HEK293 (cell line): Measurements from ENCODE around the gene SUPT5H.

Experiments
- CTCF ChIA-PET: fragments of 350-600 bp; formaldehyde crosslinking; extraction: SDS; loops from one replicate; lab custom pipeline; 2021; ENCODE audit warnings: antibody characterized with exemption; lab: Yijun Ruan, JAX
- POLR2A ChIA-PET: fragments of 300-600 bp; formaldehyde crosslinking; extraction: SDS; loops from one replicate; lab custom pipeline; 2020; ENCODE audit warnings: antibody characterized with exemption, inconsistent platforms; lab: Yijun Ruan, JAX
- H3K27ac ChIP-seq: fragments of 200-500 bp; sonication (Bioruptor generic); 2 replicates; pipeline ENCODE4 v1.5.1; 2014; ENCODE audit warnings: low read depth, low read length, control low read depth, inconsistent platforms; ENCODE audit errors: extremely low read depth
- H3K36me3 ChIP-seq, 2 experiments: fragments of 200-500 bp in 1 of 2; sonication (Bioruptor generic) in 1 of 2; 1 replicate in 1 of 2; 2 replicates in 1 of 2; pipeline ENCODE4 v1.5.1; 2014 to 2017; ENCODE audit warnings: inconsistent platforms in 2 of 2, low read length in 2 of 2; ENCODE audit not compliant: control insufficient read depth in 2 of 2, insufficient read depth in 1 of 2
- H3K4me1 ChIP-seq: fragments of 200-500 bp; sonication (Bioruptor generic); 2 replicates; pipeline ENCODE4 v1.5.1; 2014; ENCODE audit warnings: mild to moderate bottlenecking, low read length, inconsistent platforms; ENCODE audit not compliant: control insufficient read depth, insufficient read depth
- H3K4me3 ChIP-seq: 2 replicates; pipeline ENCODE4 v1.5.1; 2011; ENCODE audit warnings: low read depth, mild to moderate bottlenecking, control low read depth, low read length, moderate library complexity
- H3K9me3 ChIP-seq: fragments of 200-500 bp; sonication (Bioruptor generic); 2 replicates; pipeline ENCODE4 v1.5.1; 2014; ENCODE audit warnings: low read depth, low read length, inconsistent platforms; ENCODE audit not compliant: control insufficient read depth, insufficient read depth
- GLIS2 ChIP-seq: fragments of 450-650 bp; formaldehyde crosslinking; IDR thresholded peaks from 2 replicates; pipeline ENCODE4 v1.5.1; 2016; ENCODE audit warnings: missing biosample characterization, missing genetic modification characterization
- KLF10 ChIP-seq: fragments of 450-650 bp; IDR thresholded peaks from 2 replicates; pipeline ENCODE4 v1.5.1; 2018; ENCODE audit warnings: missing biosample characterization, mild to moderate bottlenecking, missing genetic modification characterization
- KLF8 ChIP-seq: fragments of 450-650 bp; formaldehyde crosslinking; IDR thresholded peaks from 2 replicates; pipeline ENCODE4 v1.5.1; 2016; ENCODE audit warnings: missing biosample characterization, missing genetic modification characterization
- MZF1 ChIP-seq: fragments of 450-650 bp; formaldehyde crosslinking; IDR thresholded peaks from 2 replicates; pipeline ENCODE4 v1.5.1; 2017; ENCODE audit warnings: missing biosample characterization, missing genetic modification characterization, borderline replicate concordance
- REPIN1 ChIP-seq: fragments of 450-650 bp; formaldehyde crosslinking; IDR thresholded peaks from 2 replicates; pipeline ENCODE4 v1.5.1; 2017; ENCODE audit warnings: missing biosample characterization, missing genetic modification characterization, low read depth
- SP2 ChIP-seq: fragments of 450-650 bp; formaldehyde crosslinking; IDR thresholded peaks from 2 replicates; pipeline ENCODE4 v1.5.1; 2016; ENCODE audit warnings: missing biosample characterization, missing genetic modification characterization
- YY1 ChIP-seq: fragments of 450-650 bp; formaldehyde crosslinking; IDR thresholded peaks from 2 replicates; pipeline ENCODE4 v1.5.1; 2018; ENCODE audit warnings: missing biosample characterization, missing genetic modification characterization
- ZBTB17 ChIP-seq: fragments of 450-650 bp; formaldehyde crosslinking; IDR thresholded peaks from 2 replicates; pipeline ENCODE4 v1.5.1; 2016; ENCODE audit warnings: missing biosample characterization, missing genetic modification characterization
- ZBTB8A ChIP-seq: fragments of 450-650 bp; formaldehyde crosslinking; IDR thresholded peaks from 2 replicates; pipeline ENCODE4 v1.5.1; 2016; ENCODE audit warnings: missing biosample characterization, missing genetic modification characterization
- ZFP69B ChIP-seq: fragments of 450-650 bp; formaldehyde crosslinking; IDR thresholded peaks from 2 replicates; pipeline ENCODE4 v1.5.1; 2016; ENCODE audit warnings: missing biosample characterization, missing genetic modification characterization
- ZNF138 ChIP-seq: fragments of 450-650 bp; formaldehyde crosslinking; IDR thresholded peaks from 2 replicates; pipeline ENCODE4 v1.5.1; 2016; ENCODE audit warnings: missing biosample characterization, missing genetic modification characterization, borderline replicate concordance
- ZNF239 ChIP-seq: fragments of 450-650 bp; formaldehyde crosslinking; IDR thresholded peaks from 2 replicates; pipeline ENCODE4 v1.5.1; 2016; ENCODE audit warnings: missing biosample characterization, missing genetic modification characterization
- ZNF391 ChIP-seq: fragments of 450-650 bp; formaldehyde crosslinking; IDR thresholded peaks from 2 replicates; pipeline ENCODE4 v1.5.1; 2016; ENCODE audit warnings: low read depth, missing biosample characterization, missing genetic modification characterization, borderline replicate concordance
- ZNF433 ChIP-seq: fragments of 450-650 bp; formaldehyde crosslinking; IDR thresholded peaks from 2 replicates; pipeline ENCODE4 v1.5.1; 2016; ENCODE audit warnings: missing biosample characterization, missing genetic modification characterization, low read depth
- ZNF529 ChIP-seq: fragments of 450-650 bp; formaldehyde crosslinking; IDR thresholded peaks from 2 replicates; pipeline ENCODE4 v1.5.1; 2017; ENCODE audit warnings: missing genetic modification characterization, missing biosample characterization; ENCODE audit not compliant: insufficient replicate concordance
- ZNF544 ChIP-seq: fragments of 450-650 bp; formaldehyde crosslinking; IDR thresholded peaks from 2 replicates; pipeline ENCODE4 v1.5.0; 2017; ENCODE audit warnings: missing biosample characterization, missing genetic modification characterization
- ZNF610 ChIP-seq: fragments of 450-650 bp; formaldehyde crosslinking; IDR thresholded peaks from 2 replicates; pipeline ENCODE4 v1.5.1; 2016; ENCODE audit warnings: missing biosample characterization, missing genetic modification characterization, borderline replicate concordance
- ZNF660 ChIP-seq: fragments of 450-650 bp; IDR thresholded peaks from 2 replicates; pipeline ENCODE4 v1.5.1; 2018; ENCODE audit warnings: missing biosample characterization, mild to moderate bottlenecking, missing genetic modification characterization
- ZNF785 ChIP-seq: fragments of 450-650 bp; formaldehyde crosslinking; IDR thresholded peaks from 2 replicates; pipeline ENCODE4 v1.5.1; 2016; ENCODE audit warnings: missing biosample characterization, missing genetic modification characterization
- ZXDB ChIP-seq: fragments of 450-650 bp; formaldehyde crosslinking; IDR thresholded peaks from 2 replicates; pipeline ENCODE4 v1.5.1; 2016; ENCODE audit warnings: missing biosample characterization, missing genetic modification characterization
- TF ChIP-seq, protein P1 (sequence below): fragments of 450-650 bp; formaldehyde crosslinking; IDR thresholded peaks from 2 replicates; pipeline ENCODE4 v1.5.1; 2017; ENCODE audit warnings: missing biosample characterization, missing genetic modification characterization
- TF ChIP-seq, protein P2 (sequence below): fragments of 450-650 bp; formaldehyde crosslinking; IDR thresholded peaks from 2 replicates; pipeline ENCODE4 v1.5.1; 2016; ENCODE audit warnings: missing biosample characterization, missing genetic modification characterization

The SUPT5H gene

DNA sequence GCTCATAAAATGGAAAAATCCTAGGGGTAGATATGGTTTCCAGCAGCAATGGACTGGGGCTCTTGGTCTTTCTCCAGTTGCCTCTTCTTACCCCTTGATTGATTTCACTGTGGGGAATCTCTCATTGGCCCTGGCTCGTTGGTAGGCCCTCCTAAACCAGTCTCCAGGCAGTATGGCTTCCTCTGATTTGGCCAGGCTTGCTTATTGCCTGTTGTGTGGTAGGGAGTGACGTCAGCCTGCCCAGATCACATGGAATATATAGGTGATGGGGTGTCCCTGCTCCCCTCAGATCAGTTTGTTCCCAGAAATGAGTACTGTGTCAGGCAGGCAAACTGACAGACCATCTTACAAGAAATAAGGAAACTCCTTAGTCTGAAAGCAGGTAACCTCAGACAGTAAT is 63.9 kb downstream of the SUPT5H start:
- peaks cover 10% of the 10 kb centered on the region for H3K4me1 ChIP-seq
- TF ChIP-seq, protein P1, sequence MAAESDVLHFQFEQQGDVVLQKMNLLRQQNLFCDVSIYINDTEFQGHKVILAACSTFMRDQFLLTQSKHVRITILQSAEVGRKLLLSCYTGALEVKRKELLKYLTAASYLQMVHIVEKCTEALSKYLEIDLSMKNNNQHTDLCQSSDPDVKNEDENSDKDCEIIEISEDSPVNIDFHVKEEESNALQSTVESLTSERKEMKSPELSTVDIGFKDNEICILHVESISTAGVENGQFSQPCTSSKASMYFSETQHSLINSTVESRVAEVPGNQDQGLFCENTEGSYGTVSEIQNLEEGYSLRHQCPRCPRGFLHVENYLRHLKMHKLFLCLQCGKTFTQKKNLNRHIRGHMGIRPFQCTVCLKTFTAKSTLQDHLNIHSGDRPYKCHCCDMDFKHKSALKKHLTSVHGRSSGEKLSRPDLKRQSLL (tag by site-specific recombination), result no peak
- TF ChIP-seq SP2 (tag by site-specific recombination), result peak; percentile 21; the same call in 1 of the 2 replicates
- no peak overlapping the region for H3K27ac ChIP-seq
- H3K4me3 ChIP-seq, result no peak overlapping the region
- POLR2A ChIA-PET, result interaction anchor here (0.7 to 1.0 kb wide), 3 partner anchors 8 to 21 kb away, joined by 3 to 5 read pairs (median 5); no protein-coding TSS in a partner anchor
- peaks cover 0 to 9% of the 10 kb centered on the region in 2 experiments; a peak in 1 of 3 replicates for H3K36me3 ChIP-seq
- H3K9me3 ChIP-seq, result peaks cover 6% of the 10 kb centered on the region
- CTCF ChIA-PET, result interaction anchor here (0.6 to 3.1 kb wide), 6 partner anchors 8 to 386 kb away, joined by 3 to 25 read pairs (median 4); partner anchors contain the start of genes DLL3 and EID2B

DNA sequence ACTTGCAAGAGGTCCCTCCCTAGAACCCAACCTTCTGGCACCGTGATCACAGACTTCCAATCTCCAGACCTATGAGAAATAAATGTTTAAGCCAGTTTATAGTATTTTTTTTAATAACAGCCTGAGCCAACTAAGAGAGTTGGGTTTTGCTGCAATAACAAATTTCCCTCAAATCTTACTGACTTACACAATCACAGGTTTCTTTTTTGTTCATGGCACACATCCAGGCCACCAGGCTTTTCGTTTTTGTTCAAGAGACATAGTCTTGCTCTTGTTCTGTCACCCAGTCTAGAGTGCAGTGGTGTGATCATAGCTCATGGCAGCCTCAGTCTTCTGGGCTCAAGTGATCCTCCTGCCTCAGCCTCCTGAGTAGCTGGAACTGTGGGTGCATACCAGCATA is 67.6 kb downstream of the SUPT5H start:
- no peak for TF ChIP-seq ZNF391
- TF ChIP-seq GLIS2 (tag by site-specific recombination), result no peak
- TF ChIP-seq ZNF433 (tag by site-specific recombination), result no peak
- no peak for TF ChIP-seq ZNF660
- TF ChIP-seq, protein P2, sequence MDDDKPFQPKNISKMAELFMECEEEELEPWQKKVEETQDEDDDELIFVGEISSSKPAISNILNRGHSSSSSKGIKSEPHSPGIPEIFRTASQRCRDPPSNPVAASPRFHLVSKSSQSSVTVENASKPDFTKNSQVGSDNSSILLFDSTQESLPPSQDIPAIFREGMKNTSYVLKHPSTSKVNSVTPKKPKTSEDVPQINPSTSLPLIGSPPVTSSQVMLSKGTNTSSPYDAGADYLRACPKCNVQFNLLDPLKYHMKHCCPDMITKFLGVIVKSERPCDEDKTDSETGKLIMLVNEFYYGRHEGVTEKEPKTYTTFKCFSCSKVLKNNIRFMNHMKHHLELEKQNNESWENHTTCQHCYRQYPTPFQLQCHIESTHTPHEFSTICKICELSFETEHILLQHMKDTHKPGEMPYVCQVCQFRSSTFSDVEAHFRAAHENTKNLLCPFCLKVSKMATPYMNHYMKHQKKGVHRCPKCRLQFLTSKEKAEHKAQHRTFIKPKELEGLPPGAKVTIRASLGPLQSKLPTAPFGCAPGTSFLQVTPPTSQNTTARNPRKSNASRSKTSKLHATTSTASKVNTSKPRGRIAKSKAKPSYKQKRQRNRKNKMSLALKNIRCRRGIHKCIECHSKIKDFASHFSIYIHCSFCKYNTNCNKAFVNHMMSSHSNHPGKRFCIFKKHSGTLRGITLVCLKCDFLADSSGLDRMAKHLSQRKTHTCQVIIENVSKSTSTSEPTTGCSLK (tag by site-specific recombination), result no peak
- TF ChIP-seq ZNF239 (tag by site-specific recombination), result no peak
- no peak for TF ChIP-seq ZNF544
- no peak for TF ChIP-seq YY1
- no peak for TF ChIP-seq ZBTB8A (tag by site-specific recombination)
- no peak for TF ChIP-seq ZNF138 (tag by site-specific recombination)
- TF ChIP-seq, protein P1 (tag by site-specific recombination), result no peak
- TF ChIP-seq ZFP69B (tag by site-specific recombination), result no peak
- no peak for TF ChIP-seq KLF8 (tag by site-specific recombination)
- no peak for TF ChIP-seq MZF1
- TF ChIP-seq, all 188 proteins: peak for 0
- POLR2A ChIA-PET, result interaction anchor here (0.6 to 2.0 kb wide), 5 partner anchors 21 to 115 kb away, joined by 3 to 8 read pairs (median 5); partner anchors contain the start of genes RPS16 and TIMM50
- Histone ChIP-seq H3K4me3 (no peak overlapping the region), H3K4me1 (peaks cover 9% of the 10 kb centered on the region), H3K27ac (no peak overlapping the region), H3K9me3 (no peaks in the 10 kb centered on the region), H3K36me3 (peaks cover 0 to 9% of the 10 kb centered on the region in 2 experiments; a peak in 1 of 3 replicates)
- CTCF ChIA-PET, result interaction anchor here (0.6 to 3.7 kb wide), 4 partner anchors 10 to 414 kb away, joined by 3 to 24 read pairs (median 12); partner anchors contain the start of gene EID2B

DNA sequence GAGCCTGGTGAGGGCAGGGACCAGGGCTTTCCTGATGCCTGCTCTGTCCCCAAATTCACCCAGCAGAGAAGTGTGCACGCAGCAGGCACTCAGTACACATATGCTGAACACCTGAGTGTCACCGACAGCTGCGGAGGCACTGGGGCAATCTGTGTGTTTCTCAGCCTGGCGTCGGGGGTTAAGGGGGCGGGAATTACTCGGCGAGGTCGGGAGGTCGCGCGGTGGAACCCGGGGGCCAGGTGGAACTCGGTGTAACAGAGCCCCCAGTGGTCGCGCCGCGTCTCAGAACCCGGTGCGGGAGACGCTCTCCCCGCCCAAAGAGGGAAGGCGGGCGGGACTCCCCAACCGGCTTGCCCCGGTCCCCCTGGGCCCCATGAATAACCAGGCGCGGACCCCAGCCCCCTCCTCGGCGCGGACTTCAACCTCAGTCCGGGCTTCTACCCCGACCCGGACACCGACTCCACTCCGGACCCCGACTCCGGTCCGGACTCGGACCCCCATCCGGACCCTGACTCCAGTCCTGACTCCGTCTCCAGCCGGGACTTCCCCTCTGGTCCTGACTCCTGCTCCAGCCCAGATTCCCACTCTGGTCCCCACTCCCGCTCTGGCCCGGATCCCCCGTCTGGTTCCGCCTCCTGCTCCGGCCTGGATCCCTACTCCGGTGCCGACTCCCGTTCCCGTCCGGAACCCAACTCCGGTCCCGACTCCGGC is 69.6 kb downstream of the SUPT5H start, which contains the start of gene SELENOV:
TSS of gene SELENOV (plus strand) at position 300 of the 711 bp plus-strand sequence. CDS start at position 374, 74 bp downstream.
- peaks cover 0 to 4% of the 10 kb centered on the region in 2 experiments; a peak in 1 of 3 replicates for H3K36me3 ChIP-seq
- no peaks in the 10 kb centered on the region for H3K9me3 ChIP-seq
- peak within 1 kb of the TSS; percentile 25 for H3K4me3 ChIP-seq
- ChIA-PET CTCF (interaction anchor here (0.7 to 3.7 kb wide), 11 partner anchors 11 to 681 kb away, joined by 3 to 24 read pairs (median 5); partner anchors contain the start of genes EID2B and RPS16), POLR2A (interaction anchor here (0.6 to 0.9 kb wide), 2 partner anchors 74 to 79 kb away, joined by 3 to 11 read pairs; partner anchors contain the start of gene RPS16)
- H3K4me1 ChIP-seq, result peaks cover 17% of the 10 kb centered on the region
- H3K27ac ChIP-seq, result peak within 1 kb of the TSS; percentile 16; the same call in 1 of the 2 replicates
- TF ChIP-seq ZNF529 (no peak), ZXDB (tag by site-specific recombination) (peak; percentile 28; the same call in 1 of the 2 replicates), REPIN1 (tag by site-specific recombination) (0 out of 2 replicates have a peak, but pooled peaks have one; percentile 13), KLF10 (tag by site-specific recombination) (no peak), ZBTB17 (tag by site-specific recombination) (peak; percentile 47; the same call in 1 of the 2 replicates), ZNF610 (tag by site-specific recombination) (no peak), ZNF785 (tag by site-specific recombination) (0 out of 2 replicates have a peak, but pooled peaks have one; percentile 21)
